GM18502 (cell line): ENCODE measurements around the gene CRELD2.

Experiments
- ATAC-seq: cut with Tn5 transposase; IDR thresholded peaks from one replicate; pipeline ENCODE4 v1.9.1; 2021; ENCODE audit warnings: mild to moderate bottlenecking; ENCODE audit not compliant: unreplicated experiment, poor library complexity

Gene CRELD2

GRCh38 chr22:49886346-49887063 is 31.9 kb upstream of the CRELD2 start:
- no peak for ATAC-seq

GRCh38 chr22:49887064-49887451 is 31.4 kb upstream of the CRELD2 start:
- ATAC-seq, result no peak

- no peak for ATAC-seq
Observed at GRCh38 chr22:49887702-49888101, 30.7 kb upstream of the CRELD2 start.

DNA sequence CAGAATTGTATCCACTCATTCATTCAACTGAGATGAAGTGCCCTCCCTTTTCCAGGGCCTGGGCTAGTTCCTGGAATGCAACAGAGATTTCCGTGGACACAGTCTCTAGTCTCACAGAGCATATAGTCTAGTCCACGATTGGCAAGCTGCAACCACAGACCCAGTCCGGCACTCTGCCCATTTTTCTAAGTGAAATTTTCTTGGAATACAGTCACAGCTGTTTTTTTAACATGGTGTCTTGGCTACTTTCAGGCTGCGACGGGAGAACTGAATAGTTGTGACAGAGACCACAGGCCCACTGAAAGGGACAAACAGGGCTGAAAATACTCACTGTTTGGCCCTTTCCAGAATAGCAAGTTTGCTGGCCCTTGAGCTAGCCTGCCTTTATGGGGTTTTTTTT is 29.4 kb upstream of the CRELD2 start:
- ATAC-seq, result no peak

GRCh38 chr22:49892226-49892899 is 26.1 kb upstream of the CRELD2 start:
- ATAC-seq, result no peak

DNA sequence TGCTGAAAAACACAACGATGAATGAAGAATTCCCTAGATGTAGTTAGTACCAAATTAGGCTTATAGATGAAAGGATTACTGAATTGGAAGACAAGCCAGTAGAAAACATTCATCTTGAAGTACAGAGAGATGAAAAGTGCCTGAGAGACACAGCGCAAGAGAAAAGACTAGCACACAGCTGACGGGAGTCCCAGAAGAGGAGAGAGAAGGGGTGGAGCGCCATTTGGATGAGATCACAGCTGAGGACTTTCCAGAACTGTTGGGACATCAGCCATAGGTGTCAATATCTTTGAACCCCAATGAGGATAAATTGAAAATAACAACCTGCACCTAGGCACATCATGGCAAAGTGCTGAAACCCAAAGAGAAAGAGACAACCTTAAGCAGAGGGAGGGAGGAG is 25.4 kb upstream of the CRELD2 start:
- ATAC-seq, result no peak

DNA sequence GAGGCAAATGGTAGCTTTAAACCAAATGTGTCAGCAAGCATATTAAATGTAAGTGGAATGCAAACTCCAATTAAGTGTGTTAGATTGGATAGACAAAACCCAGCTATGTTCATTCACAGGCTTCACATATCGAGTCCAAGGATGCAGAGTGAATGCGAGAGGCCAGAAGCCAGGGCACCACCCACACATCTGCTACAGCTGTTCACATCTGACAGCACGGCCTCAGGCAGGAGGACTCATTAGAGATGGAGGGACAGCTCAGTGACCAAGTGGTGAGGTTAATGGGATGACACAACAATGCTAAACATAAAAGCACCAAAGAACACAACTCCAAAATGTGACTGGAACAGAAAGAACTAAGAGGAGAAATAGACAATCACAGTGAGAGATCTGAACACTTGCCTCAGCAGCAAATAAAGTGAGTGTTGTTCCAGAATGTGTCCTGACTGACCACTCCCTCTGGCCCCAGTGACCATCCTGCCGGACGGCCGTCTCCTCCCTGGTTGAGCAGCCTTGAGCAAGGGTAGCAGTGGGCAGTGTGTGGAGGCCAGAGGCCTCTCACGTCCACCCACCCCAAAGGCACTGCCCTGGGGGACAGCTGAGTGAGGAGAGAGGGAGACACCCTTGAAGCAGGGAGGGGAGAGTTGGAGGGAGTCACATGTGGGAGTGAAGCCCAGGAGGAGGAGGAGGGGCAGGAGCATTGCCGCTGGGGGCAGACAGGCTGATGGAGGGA is 23.9 kb upstream of the CRELD2 start:
- no peak for ATAC-seq

GRCh38 chr22:49896201-49896600 is 22.2 kb upstream of the CRELD2 start:
- no peak for ATAC-seq

- no peak for ATAC-seq
Observed at GRCh38 chr22:49897015-49897684, 21.3 kb upstream of the CRELD2 start.

- no peak for ATAC-seq
Observed at GRCh38 chr22:49899530-49899929, 18.9 kb upstream of the CRELD2 start.

DNA sequence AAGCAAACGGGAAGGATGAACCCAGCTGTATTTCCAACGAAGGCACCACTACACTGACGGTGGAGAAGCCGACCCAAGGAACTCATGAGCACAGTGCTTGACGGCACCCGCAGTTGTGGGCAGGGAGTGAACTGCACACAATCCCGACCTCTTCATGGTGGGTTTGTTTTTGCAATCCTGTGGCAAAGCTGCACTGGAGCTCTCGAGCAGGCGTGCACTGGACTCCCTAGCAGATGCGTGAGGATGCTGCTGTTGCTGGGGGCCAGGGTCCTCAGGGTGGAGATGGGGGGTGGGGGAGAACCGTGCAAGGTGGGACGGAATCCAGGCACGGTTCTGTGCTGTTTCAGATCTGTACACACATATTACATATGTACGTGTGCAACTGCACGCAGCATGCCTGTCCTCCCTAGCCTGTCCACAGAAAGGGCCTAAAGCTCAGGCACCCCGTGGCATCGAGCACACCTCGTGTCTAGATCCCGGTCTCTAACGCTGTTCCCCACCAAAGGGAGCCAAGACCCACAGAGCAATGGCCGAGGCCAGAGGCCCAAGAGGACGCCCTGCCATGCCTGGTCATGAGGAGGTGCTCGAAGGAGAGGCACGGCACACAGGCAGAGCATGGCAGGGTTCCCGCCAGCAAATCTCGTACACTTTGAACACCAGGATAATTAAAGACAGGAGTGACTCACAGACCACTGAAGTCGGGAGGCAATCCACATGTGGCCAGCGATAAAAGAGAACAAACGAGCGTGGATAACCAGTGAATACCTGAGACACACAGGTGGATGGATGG is 17.8 kb upstream of the CRELD2 start:
- ATAC-seq, result no peak

- no peak for ATAC-seq
Observed at GRCh38 chr22:49901457-49901856, 17.0 kb upstream of the CRELD2 start.

DNA sequence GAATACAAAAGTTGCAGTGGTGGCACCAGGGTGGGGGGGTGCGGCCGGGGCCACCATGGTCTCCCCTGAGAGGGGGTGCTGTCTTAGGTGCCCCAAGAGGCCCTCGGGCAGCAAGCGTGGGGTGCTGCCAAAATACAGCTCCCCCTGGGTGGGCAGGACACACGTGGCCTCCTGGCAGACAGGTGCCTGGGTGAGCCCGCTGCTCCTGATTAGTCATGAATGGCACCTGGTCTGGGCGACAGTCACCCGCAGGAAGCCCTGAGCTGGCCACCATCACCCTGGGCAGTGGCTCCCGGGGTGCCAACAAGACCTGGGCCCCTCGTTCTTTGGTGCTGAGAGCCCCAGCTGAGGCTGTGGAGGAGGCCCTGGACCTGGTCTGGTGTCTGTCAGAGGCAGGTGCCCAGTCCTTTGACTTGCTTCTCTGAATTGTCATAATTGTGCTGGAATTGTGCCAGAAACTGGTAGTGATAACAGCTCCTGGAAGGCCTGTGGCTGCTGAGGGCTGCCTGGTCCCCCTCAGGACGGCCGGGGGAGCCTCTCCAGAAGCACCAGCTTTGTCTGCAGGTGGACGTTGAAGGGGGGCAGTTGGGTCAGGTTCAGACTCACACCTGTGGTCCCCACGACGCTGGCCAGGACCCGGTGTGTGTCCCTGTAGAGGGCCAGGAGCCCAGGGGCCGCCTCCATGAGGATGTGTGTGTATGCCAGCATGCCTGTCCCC is 15.0 kb upstream of the CRELD2 start:
- ATAC-seq, result no peak

- no peak for ATAC-seq
Observed at GRCh38 chr22:49904040-49904369, 14.4 kb upstream of the CRELD2 start.

DNA sequence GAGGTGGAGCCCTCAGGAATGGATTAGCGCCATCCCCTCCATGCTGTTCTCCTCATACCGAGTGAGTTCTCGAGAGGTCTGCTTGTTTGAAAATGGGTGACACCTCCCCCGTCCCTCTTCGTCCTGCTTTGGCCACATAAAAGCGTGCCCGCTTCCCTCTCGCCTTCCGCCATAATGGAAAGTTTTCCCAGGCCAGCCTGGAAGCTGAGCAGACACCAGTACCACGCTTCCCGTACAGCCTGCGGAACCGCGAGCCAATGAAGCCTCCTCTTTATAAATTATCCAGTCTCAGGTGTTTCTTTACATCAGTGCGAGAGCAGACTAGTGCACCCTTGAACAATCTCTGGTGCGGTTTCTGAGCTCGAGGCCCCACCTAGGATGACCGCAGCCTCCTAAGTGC is 13.0 kb upstream of the CRELD2 start:
- ATAC-seq, result no peak

DNA sequence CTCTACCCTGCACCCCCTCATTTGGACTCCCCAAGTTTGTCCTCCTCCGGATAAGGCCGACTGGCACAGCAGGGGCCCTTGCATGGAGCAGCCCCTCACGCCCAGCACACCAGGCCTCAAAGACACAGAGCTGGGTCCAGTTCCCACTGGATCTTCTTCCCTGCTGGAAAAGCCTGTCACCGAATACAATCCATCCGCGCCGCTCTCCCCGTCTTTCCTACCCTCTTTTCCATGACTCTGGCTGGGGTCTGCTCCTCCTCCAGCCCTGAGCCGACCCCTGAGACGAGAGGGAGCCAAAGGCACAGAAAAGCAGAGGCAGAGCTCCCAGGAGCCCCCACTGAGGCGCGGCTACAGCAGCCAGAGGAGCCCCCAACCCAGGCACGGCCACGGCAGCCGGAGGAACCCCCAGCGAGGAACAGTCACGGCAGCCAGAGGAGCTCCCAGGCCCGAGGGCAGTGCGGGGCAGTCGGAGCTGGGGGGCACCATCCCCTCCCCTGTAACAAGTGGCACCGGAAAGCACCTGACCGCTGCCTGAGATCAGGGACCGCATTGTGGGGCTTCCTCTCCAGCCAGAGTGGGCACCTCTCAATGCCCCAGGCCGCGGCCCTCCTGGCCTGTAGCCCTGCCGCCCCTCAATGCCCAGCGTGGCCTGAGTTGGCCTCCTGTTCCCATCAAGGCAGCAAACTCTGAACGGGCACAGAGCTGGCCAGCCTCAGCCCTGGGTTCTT is 12.2 kb upstream of the CRELD2 start:
- no peak for ATAC-seq

- ATAC-seq, result no peak
Observed at GRCh38 chr22:49906799-49907290, 11.6 kb upstream of the CRELD2 start.

GRCh38 chr22:49907807-49908206 is 10.6 kb upstream of the CRELD2 start:
- ATAC-seq, result no peak
